Mucosa of stomach (tissue), 1 donor: ENCODE results near the gene GNA12.

Source experiments
- H3K27me3 ChIP-seq: one replicate; pipeline ENCODE4 v1.7.0; 2013; ENCODE audit warnings: mild to moderate bottlenecking, low read length; ENCODE audit not compliant: control insufficient read depth, insufficient read depth
- H3K36me3 ChIP-seq: one replicate; pipeline ENCODE4 v1.7.0; 2013; ENCODE audit warnings: low read length; ENCODE audit not compliant: control insufficient read depth, insufficient read depth
- H3K4me1 ChIP-seq: one replicate; pipeline ENCODE4 v1.7.0; 2013; ENCODE audit warnings: mild to moderate bottlenecking, low read length; ENCODE audit not compliant: control insufficient read depth, insufficient read depth
- H3K4me3 ChIP-seq: one replicate; pipeline ENCODE4 v1.7.0; 2013; ENCODE audit warnings: low read length
- H3K9ac ChIP-seq: one replicate; pipeline ENCODE4 v1.7.0; 2013; ENCODE audit warnings: mild to moderate bottlenecking, low read length, moderate library complexity
- H3K9me3 ChIP-seq: one replicate; pipeline ENCODE4 v1.7.0; 2013; ENCODE audit warnings: mild to moderate bottlenecking, low read length, moderate library complexity; ENCODE audit not compliant: control insufficient read depth
- donor health status: Pancreatic carcinoma.

Gene GNA12, protein sequence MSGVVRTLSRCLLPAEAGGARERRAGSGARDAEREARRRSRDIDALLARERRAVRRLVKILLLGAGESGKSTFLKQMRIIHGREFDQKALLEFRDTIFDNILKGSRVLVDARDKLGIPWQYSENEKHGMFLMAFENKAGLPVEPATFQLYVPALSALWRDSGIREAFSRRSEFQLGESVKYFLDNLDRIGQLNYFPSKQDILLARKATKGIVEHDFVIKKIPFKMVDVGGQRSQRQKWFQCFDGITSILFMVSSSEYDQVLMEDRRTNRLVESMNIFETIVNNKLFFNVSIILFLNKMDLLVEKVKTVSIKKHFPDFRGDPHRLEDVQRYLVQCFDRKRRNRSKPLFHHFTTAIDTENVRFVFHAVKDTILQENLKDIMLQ

DNA sequence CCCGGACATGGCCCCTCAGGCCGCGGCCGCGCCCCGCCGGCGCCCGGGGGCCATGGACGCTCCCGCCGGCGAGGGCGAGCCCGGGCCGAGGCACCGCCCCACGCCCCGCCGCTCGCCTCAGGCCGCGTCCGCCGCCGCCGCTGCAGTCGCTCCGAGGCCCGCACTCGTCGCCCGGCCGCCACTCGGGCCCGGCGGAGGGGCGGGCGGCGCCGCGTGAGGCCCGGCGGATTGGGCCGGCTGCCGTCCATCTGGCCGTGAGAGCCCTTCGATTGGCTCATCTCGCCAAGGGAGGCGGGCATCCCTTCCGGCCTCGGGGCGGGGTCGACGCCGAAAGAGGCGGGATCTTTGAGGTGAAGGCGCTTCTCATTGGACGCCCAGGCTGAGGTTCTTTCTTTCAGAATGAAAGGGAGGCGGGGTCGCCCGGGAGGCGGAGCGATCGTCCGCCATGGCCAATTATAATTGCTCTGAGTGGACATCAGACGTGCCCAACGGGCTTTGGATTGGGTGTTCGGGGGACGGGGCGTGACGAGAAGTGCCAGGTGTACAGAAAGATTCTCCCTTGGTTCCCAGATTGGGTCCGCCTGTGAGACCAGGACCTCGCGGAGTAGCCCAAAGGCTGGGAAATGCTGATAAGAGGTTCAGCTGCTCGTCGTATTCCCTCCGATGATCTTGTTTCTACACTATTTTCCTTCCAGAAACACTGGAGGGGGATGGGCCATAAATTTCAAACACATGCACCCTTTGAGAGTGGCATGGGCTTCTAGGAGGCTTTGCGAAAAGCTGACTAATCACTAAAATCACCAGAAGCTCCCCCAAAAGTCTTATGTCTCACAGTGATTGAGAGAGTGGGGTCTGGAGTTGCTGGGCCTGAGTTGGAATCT, at the start of gene GNA12:
GNA12 (minus strand) TSS at position 156 of the 881 bp plus-strand sequence; CDS start at position 9, 147 bp downstream.
- peaks cover 29% of the 10 kb centered on the region for H3K4me1 ChIP-seq
- H3K36me3 ChIP-seq: no peaks in the 10 kb centered on the region
- H3K9me3 ChIP-seq: no peaks in the 10 kb centered on the region
- H3K27me3 ChIP-seq: no peaks in the 10 kb centered on the region
- H3K4me3 ChIP-seq: peak within 1 kb of the TSS; percentile 33
- peak within 1 kb of the TSS; percentile 65 for H3K9ac ChIP-seq

DNA sequence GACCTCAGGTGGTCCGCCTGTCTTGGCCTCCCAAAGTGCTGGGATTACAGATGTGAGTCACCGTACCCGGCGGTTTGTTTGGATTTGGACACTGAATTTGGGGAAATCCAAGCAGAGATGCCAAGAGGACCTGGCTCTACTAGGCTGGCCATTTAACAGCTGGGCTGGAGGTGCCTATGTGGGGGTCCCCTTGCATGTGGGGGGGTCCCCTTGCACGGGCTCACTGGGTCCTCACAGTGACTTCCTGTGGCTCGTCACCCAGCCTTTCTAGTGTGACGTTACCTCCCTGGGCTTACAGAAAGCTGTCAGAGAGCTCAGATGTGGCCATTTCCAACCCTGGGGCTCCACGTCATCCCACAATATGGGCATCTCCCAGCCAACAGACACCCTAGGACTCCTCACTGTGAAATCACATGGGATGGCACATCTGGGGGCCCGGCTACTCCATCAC, 49.3 kb upstream of the GNA12 start:
- Histone ChIP-seq H3K4me3 (no peak overlapping the region), H3K9ac (no peak overlapping the region), H3K9me3 (no peaks in the 10 kb centered on the region), H3K36me3 (no peaks in the 10 kb centered on the region), H3K4me1 (no peaks in the 10 kb centered on the region), H3K27me3 (peaks cover 4% of the 10 kb centered on the region)

DNA sequence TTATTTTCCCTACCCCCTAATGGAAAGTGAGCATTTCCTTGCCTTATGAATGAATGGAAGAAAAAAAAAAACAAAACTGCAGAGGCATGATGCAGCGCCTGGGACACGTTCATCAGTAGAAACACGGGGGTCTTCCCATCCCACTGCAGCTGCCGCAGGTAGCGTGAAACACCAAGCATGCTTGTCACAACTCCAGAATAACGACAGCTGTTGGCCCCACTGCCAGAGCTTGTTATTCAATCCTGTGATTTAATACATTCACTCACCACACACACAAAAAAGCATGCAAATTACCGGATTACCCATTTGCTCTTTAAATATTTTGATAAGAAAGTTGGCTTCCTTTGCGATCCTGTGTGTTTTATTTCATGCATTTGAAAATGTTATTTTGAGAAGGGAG, 48.4 kb upstream of the GNA12 start:
- no peaks in the 10 kb centered on the region for H3K36me3 ChIP-seq
- H3K9ac ChIP-seq: no peak overlapping the region
- peaks cover 4% of the 10 kb centered on the region for H3K27me3 ChIP-seq
- H3K9me3 ChIP-seq: no peaks in the 10 kb centered on the region
- no peak overlapping the region for H3K4me3 ChIP-seq
- no peaks in the 10 kb centered on the region for H3K4me1 ChIP-seq

DNA sequence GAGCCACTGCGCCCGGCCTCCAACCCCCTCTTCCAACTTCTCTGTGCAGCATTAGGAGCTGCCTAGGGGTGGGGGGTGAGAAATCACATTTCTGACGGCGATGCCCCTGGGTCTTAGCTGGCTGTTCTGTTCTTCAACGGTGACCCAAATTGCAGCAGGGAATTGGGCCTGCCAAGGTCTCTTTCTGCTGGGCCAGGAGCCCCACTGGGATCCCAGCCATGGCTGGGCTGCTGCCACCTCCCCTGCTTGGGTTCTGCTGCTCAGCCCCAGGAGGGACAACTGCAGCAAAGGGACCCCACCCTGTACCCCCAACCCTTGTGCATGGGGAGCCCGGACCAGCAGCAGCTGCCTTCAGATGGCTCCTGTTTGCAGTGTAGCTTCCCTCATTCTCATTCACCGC, 43.7 kb upstream of the GNA12 start:
- no peaks in the 10 kb centered on the region for H3K9me3 ChIP-seq
- H3K4me3 ChIP-seq: no peak overlapping the region
- no peaks in the 10 kb centered on the region for H3K36me3 ChIP-seq
- H3K9ac ChIP-seq: no peak overlapping the region
- H3K4me1 ChIP-seq: no peaks in the 10 kb centered on the region
- H3K27me3 ChIP-seq: no peaks in the 10 kb centered on the region

DNA sequence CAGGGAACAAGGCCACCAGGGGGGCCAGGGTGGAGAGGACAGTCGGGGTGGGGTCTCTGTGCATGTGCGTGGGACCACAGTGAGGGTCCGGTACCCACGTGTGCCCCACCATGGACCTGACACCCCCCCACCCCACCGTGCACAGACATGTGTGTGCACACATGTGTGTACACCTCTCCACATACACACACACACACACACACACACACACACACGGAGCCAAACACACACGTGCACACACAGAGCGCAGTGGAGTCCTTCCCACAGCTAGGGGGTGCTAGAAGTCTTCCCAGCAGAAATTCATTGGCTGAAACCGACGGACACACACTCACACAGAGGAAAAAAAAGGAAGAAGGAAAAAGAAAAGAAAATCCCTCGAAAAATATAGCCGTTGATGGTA, 42.8 kb upstream of the GNA12 start:
- Histone ChIP-seq H3K27me3 (no peaks in the 10 kb centered on the region), H3K4me1 (no peaks in the 10 kb centered on the region), H3K4me3 (no peak overlapping the region), H3K9me3 (no peaks in the 10 kb centered on the region), H3K36me3 (no peaks in the 10 kb centered on the region), H3K9ac (no peak overlapping the region)

DNA sequence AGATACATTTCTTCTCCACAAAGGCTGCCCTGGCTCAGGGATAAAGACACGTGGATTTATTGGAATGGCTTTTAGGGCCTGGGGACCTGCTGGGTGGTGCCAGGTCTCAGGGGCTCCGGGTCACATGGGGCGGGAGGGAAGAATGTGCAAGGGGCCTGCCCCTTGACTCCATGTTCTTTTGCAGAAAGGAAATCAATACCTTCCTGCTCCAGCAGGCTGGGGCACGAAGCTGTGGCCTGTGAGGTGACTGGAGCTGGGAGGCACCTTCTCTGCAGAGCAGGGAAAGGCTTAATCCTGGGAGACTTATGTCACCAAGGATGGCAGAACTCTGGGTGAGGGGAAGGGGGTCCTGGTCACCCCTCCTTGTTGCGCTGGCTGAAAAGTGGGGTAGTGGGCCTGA, 42.3 kb upstream of the GNA12 start:
- H3K27me3 ChIP-seq: no peaks in the 10 kb centered on the region
- H3K36me3 ChIP-seq: no peaks in the 10 kb centered on the region
- H3K9ac ChIP-seq: no peak overlapping the region
- H3K4me1 ChIP-seq: no peaks in the 10 kb centered on the region
- no peaks in the 10 kb centered on the region for H3K9me3 ChIP-seq
- H3K4me3 ChIP-seq: no peak overlapping the region

DNA sequence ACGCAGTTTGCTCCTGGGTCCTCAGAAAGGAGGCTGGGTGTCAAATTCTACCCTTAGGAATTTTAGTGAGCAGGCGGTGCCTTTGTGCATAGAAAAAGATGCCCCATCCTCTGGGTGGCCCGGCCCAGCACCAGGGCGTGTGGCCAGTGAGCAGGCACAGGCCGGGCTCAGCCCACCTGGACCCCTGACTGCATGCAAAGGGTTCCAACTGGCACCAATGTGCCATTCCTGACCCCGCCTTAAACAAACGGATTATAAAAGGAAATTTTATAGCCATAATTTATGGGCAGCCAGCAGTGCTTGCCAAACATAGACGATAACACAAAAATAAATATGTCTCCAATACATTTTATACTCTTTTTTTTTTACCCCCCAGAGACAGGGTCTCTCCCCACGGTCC, 40.1 kb upstream of the GNA12 start:
- H3K4me1 ChIP-seq: no peaks in the 10 kb centered on the region
- H3K27me3 ChIP-seq: no peaks in the 10 kb centered on the region
- H3K9me3 ChIP-seq: no peaks in the 10 kb centered on the region
- H3K9ac ChIP-seq: no peak overlapping the region
- H3K36me3 ChIP-seq: no peaks in the 10 kb centered on the region
- H3K4me3 ChIP-seq: no peak overlapping the region

DNA sequence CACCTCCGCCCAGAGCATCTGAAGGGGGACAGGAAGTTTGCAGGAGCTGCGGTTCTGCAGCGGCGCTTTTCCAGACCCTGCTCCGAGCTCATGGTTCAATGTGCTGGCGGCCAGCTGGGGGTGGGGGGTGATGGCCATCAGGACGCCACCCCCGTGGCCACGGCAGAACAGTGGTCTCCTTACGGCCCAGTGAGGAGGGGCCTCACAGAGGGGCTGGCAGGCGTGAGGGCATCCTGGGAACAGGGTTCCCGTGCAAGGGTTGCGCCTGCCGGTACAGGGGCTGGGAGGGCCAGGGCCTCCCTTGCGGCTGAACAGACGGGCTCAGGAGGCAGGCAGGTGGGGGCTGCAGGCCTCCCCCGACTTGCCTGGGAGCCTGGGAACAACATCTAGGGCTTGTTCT, 39.0 kb upstream of the GNA12 start:
- Histone ChIP-seq H3K9ac (no peak overlapping the region), H3K4me1 (no peaks in the 10 kb centered on the region), H3K36me3 (no peaks in the 10 kb centered on the region), H3K9me3 (no peaks in the 10 kb centered on the region), H3K27me3 (no peaks in the 10 kb centered on the region), H3K4me3 (no peak overlapping the region)

DNA sequence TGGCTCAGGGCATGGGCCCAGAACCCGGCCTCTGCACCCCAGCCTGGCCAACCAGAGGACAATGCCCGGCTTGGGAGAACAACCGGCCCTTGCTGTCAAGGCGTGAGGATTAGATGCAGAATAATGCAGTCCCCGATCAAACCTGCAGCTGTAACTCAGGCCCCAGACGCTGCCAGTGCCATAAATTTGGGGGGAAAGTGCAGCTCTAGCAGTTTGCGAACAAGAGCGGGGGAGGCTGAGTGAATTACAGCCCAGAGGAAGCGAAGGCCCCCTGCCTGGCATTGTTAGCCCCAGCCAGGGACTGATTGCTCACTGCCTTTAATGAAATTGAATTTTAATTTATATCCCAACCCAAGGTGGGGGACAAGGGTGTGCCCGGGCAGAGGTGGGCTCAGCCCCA, 38.0 kb upstream of the GNA12 start:
- Histone ChIP-seq H3K4me1 (no peaks in the 10 kb centered on the region), H3K9me3 (no peaks in the 10 kb centered on the region), H3K4me3 (no peak overlapping the region), H3K9ac (no peak overlapping the region), H3K36me3 (no peaks in the 10 kb centered on the region), H3K27me3 (no peaks in the 10 kb centered on the region)

DNA sequence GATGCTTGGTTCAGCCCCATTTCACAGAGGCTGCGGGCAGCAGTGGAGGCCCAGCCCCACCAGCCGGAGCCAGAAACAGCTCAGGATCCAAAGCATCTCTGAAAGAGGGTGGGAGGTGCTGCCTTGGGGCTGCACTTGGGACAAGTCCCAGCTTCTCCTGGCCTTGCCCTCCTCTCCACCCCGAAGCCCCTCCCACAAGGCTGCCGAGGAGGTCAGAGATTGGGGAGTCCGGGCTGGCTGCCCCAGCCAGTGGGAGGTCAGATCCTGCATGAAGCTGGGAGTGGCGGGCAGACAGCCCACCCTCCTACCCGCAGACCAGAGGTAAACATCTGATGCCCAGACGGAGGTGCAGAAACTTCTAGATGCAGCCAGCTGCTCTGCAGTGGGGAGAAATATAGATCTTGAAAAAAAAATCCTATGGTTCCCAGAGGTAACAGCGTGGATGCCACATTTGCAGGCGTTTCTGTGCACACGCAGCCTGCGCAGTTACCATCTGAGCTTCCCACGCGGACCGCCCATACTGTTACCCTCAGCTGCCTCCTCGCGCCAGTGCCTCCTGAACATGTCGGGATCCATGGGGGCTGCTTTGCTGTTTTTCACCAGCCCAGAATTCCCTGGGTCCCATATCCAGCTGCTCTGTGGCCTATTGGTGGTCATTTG, 36.9 kb upstream of the GNA12 start:
- Histone ChIP-seq H3K9me3 (no peaks in the 10 kb centered on the region), H3K4me3 (no peak overlapping the region), H3K9ac (no peak overlapping the region), H3K27me3 (no peaks in the 10 kb centered on the region), H3K36me3 (no peaks in the 10 kb centered on the region), H3K4me1 (no peaks in the 10 kb centered on the region)

DNA sequence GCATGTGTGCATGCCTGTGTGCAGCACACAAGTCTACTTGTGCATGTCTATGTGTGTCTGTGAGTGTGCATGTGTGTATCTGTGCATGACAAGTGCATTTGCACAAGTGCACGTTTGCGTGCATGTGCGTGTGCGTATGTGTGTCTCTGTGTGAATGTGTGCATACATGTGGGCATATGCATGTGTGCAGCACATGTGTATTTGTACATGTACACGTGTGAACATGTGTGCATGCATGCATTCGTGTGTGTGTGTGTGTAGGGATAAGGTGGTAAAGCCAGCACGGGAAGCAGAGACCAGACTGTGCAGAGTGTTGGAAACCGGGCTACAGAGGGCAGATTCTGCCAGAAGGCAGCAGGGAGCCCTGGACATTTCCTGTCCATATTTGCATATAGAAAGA, 35.9 kb upstream of the GNA12 start:
- Histone ChIP-seq H3K4me1 (no peaks in the 10 kb centered on the region), H3K36me3 (no peaks in the 10 kb centered on the region), H3K9me3 (no peaks in the 10 kb centered on the region), H3K9ac (no peak overlapping the region), H3K27me3 (no peaks in the 10 kb centered on the region), H3K4me3 (no peak overlapping the region)

DNA sequence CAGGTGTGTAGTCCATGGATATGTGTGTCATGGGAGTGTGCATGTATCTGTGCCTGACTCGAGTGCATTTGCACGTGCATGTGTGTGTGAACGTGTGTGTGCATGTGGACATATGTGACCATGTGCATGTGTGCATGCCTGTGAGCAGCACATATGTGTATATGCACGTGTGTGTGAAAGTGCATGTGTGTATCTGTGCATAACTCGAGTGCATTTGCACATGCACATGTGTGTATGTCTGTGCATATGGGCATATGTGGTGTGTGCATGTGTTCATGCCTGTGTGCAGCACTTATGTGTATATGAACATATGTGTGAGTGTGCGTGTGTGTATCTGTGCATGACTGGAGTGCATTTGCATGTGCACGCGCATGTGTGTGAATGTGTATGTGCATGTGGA, 35.2 kb upstream of the GNA12 start:
- Histone ChIP-seq H3K4me1 (no peaks in the 10 kb centered on the region), H3K9me3 (no peaks in the 10 kb centered on the region), H3K36me3 (no peaks in the 10 kb centered on the region), H3K9ac (no peak overlapping the region), H3K27me3 (no peaks in the 10 kb centered on the region), H3K4me3 (no peak overlapping the region)
